Cardiac septum (tissue), 1 donor: Measurements from ENCODE around the gene PDF. TPM values are rescaled to one million over a fixed set of nuclear protein-coding genes. Genes with fewer than 3 reads are reported as not detected.

Experiments
- DNase-seq: peaks from one replicate; pipeline ENCODE4 v3.0.0-alpha.2; 2020; ENCODE audit warnings: low spot score
- intact Hi-C: fragments of 100-400 bp; cut with DNase I; formaldehyde crosslinking; loops from one replicate; pipeline ENCODE4 v1.14.0; 2022
- total RNA-seq: library from RNA; stranded (reverse); fragmentation: NEBNext Ultra II Directional; extraction: Animal tissue kit (Norgen Biotek cat#: 25700); gene quantifications from one replicate; pipeline ENCODE4 v1.2.1, GENCODE V29; 2021
- donor health status: DM: no; HTN: no; CAD: no.

Gene PDF
- total RNA-seq, 1 donor from 2014 or later, result 5.7 TPM

- intact Hi-C loops, result no loop called here
- no peak for DNase-seq
Observed at GRCh38 chr16:69340095-69340644, 9.8 kb upstream of the PDF start.

- intact Hi-C loops, result loop anchor here (1.0 to 5.0 kb wide), 3 partner anchors 9 to 48 kb away; partner anchors contain the start of genes PDF, TERF2 and VPS4A
- DNase-seq, result peak; percentile 96
Observed at GRCh38 chr16:69339289-69340094, 9.1 kb upstream of the PDF start, which contains the start of the genes COG8 and NIP7. Gene COG8 (minus strand): TSS chr16:69339564. CDS start chr16:69339552, 12 bp downstream. Gene NIP7 (plus strand): TSS chr16:69339772. CDS start chr16:69339830, 58 bp downstream.

- intact Hi-C loops, result loop anchor here (1.0 to 5.0 kb wide), 3 partner anchors 8 to 49 kb away; partner anchors contain the start of genes PDF, TERF2 and VPS4A
- peak; percentile 74 for DNase-seq
Observed at GRCh38 chr16:69338557-69339288, 8.3 kb upstream of the PDF start.

GRCh38 chr16:69334696-69335095 is 4.3 kb upstream of the PDF start:
- intact Hi-C loops, result loop anchor here (5.0 kb wide), 1 partner anchor 53 kb away; the partner anchor contains the start of gene TERF2
- no peak for DNase-seq

GRCh38 chr16:69329369-69330285 is 761 bp downstream of the PDF start:
- intact Hi-C loops, result loop anchor here (1.0 kb wide), 1 partner anchor 10 kb away; the partner anchor contains the start of genes COG8 and NIP7
- DNase-seq, result peak; percentile 76

- DNase-seq, result peak; percentile 26
- intact Hi-C loops, result loop anchor here (1.0 kb wide), 1 partner anchor 18 kb away; the partner anchor contains the start of gene VPS4A
Observed at GRCh38 chr16:69328854-69329316, 1.5 kb downstream of the PDF start.

GRCh38 chr16:69327585-69328310 is 2.6 kb downstream of the PDF start:
- DNase-seq, result no peak
- intact Hi-C loops, result loop anchor here (1.0 kb wide), 1 partner anchor 16 kb away; the partner anchor contains the start of gene VPS4A

GRCh38 chr16:69326172-69326873 is 4.1 kb downstream of the PDF start:
- intact Hi-C loops, result no loop called here
- no peak for DNase-seq

GRCh38 chr16:69325784-69326171 is 4.6 kb downstream of the PDF start:
- intact Hi-C loops, result no loop called here
- no peak for DNase-seq

GRCh38 chr16:69324585-69325253 is 5.7 kb downstream of the PDF start:
- intact Hi-C loops, result no loop called here
- DNase-seq, result no peak

- intact Hi-C loops, result no loop called here
- DNase-seq, result no peak
Observed at GRCh38 chr16:69324013-69324531, 6.3 kb downstream of the PDF start.

- intact Hi-C loops, result no loop called here
- no peak for DNase-seq
Observed at GRCh38 chr16:69323415-69323814, 7.0 kb downstream of the PDF start.

GRCh38 chr16:69322343-69322742 is 8.0 kb downstream of the PDF start:
- intact Hi-C loops, result no loop called here
- no peak for DNase-seq

- DNase-seq, result no peak
- intact Hi-C loops, result no loop called here
Observed at GRCh38 chr16:69321080-69321479, 9.3 kb downstream of the PDF start.

GRCh38 chr16:69320740-69321073 is 9.7 kb downstream of the PDF start:
- no peak for DNase-seq

GRCh38 chr16:69319826-69320739 is 10.3 kb downstream of the PDF start:
- no peak for DNase-seq
- intact Hi-C loops, result no loop called here

More at GRCh38 chr16:69320740-69321073, 9.7 kb downstream of the PDF start:
- intact Hi-C loops, result no loop called here
